Fibroblast of villous mesenchyme (primary cell): ENCODE results near the gene KCNQ1OT1. TPM values are rescaled to one million over a fixed set of nuclear protein-coding genes. Genes with fewer than 3 reads are reported as not detected.

Experiments used
- DNase-seq: peaks from one replicate; pipeline ENCODE4 v3.0.0-alpha.2; 2010; ENCODE audit warnings: low read depth
- H3K4me3 ChIP-seq: 2 replicates; pipeline ENCODE4 v1.5.1; 2011; ENCODE audit warnings: low read depth, mild to moderate bottlenecking, low read length
- CTCF ChIP-seq: IDR thresholded peaks from 2 replicates; pipeline ENCODE4 v1.5.1; 2012; ENCODE audit warnings: low read depth, mild to moderate bottlenecking, low read length; ENCODE audit not compliant: insufficient read depth
- total RNA-seq: library from RNA; depleted of rRNA; stranded (reverse); fragments of >200 nt; gene quantifications from 2 replicates; pipeline ENCODE4 v1.2.3, GENCODE V29; 2012

The KCNQ1OT1 gene
- total RNA-seq, 1 donor, result 6.0 TPM

GRCh38 chr11:2651826-2652271 lies 47.9 kb downstream of the KCNQ1OT1 start:
- DNase-seq, result no peak
- TF ChIP-seq CTCF, result no peak
- H3K4me3 ChIP-seq, result no peak overlapping the region

GRCh38 chr11:2651054-2651617 lies 48.7 kb downstream of the KCNQ1OT1 start:
- no peak overlapping the region for H3K4me3 ChIP-seq
- TF ChIP-seq CTCF, result no peak
- no peak for DNase-seq

- TF ChIP-seq CTCF, result no peak
- no peak overlapping the region for H3K4me3 ChIP-seq
- DNase-seq, result no peak
Measured at GRCh38 chr11:2650343-2650867, 49.4 kb downstream of the KCNQ1OT1 start.

GRCh38 chr11:2649848-2650247 lies 49.9 kb downstream of the KCNQ1OT1 start:
- no peak for DNase-seq
- TF ChIP-seq CTCF, result no peak
- no peak overlapping the region for H3K4me3 ChIP-seq

GRCh38 chr11:2649400-2649799 lies 50.4 kb downstream of the KCNQ1OT1 start:
- no peak overlapping the region for H3K4me3 ChIP-seq
- no peak for TF ChIP-seq CTCF
- no peak for DNase-seq

GRCh38 chr11:2647953-2648352 lies 51.8 kb downstream of the KCNQ1OT1 start:
- no peak for DNase-seq
- TF ChIP-seq CTCF, result no peak
- H3K4me3 ChIP-seq, result no peak overlapping the region

- TF ChIP-seq CTCF, result no peak
- DNase-seq, result no peak
- H3K4me3 ChIP-seq, result no peak overlapping the region
Measured at GRCh38 chr11:2647167-2647566, 52.6 kb downstream of the KCNQ1OT1 start.
